ENCODE measurements around the gene TMEM117.
"Not testable (repeated sequence)": the region's sequence is repeated elsewhere in the genome, so short reads cannot be mapped to it uniquely, and the experiment has no call there.

The TMEM117 gene

DNA sequence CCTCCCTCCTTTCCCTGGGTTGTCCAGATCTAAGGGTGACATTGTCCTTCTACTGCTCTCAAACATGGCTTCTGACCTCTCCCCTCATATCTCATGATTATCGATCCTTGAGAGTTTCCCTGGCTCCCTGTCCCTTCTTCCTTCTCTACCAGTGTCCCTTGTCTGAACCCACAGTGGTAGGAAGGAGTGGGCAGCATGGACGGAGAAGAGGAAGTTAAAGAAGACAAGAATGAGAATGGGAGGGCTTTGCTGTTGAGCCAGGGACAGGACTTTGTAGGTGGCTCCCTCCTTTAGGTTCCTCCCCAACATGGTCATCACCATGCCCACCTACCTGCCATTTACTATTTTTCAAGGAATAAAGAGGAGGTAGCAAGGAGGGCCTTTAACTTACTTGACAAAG is 166.7 kb downstream of the TMEM117 start:
- H3K27ac ChIP-seq (ENCODE audit: low read depth, low read length), result no peak overlapping the region
- no peaks in the 10 kb centered on the region for H3K27me3 ChIP-seq (ENCODE audit: control insufficient read depth in 1 of 2, insufficient read depth in 2 of 2, low read length in 2 of 2)
- H3K36me3 ChIP-seq (ENCODE audit: insufficient read depth, low read length), result no peaks in the 10 kb centered on the region
- H3K9ac ChIP-seq (ENCODE audit: low read length), result no peak overlapping the region
- no peaks in the 10 kb centered on the region for H3K9me3 ChIP-seq (ENCODE audit: low read length)
- no peak overlapping the region for H3K4me3 ChIP-seq (ENCODE audit: low read depth in 1 of 2, low read length in 2 of 2)
- no peaks in the 10 kb centered on the region for H3K4me1 ChIP-seq (ENCODE audit: insufficient read depth, low read length)

- Histone ChIP-seq H3K9me3 (ENCODE audit: low read length) (no peaks in the 10 kb centered on the region), H3K4me3 (ENCODE audit: low read depth in 1 of 2, low read length in 2 of 2) (no peak overlapping the region), H3K27me3 (ENCODE audit: control insufficient read depth in 1 of 2, insufficient read depth in 2 of 2, low read length in 2 of 2) (no peaks in the 10 kb centered on the region), H3K4me1 (ENCODE audit: insufficient read depth, low read length) (no peaks in the 10 kb centered on the region), H3K27ac (ENCODE audit: low read depth, low read length) (no peak overlapping the region), H3K36me3 (ENCODE audit: insufficient read depth, low read length) (no peaks in the 10 kb centered on the region), H3K9ac (ENCODE audit: low read length) (no peak overlapping the region)
These were observed 167.8 kb downstream of the TMEM117 start for GRCh38 chr12:44003721-44004120.

GRCh38 chr12:44015333-44015941 is 179.6 kb downstream of the TMEM117 start:
- Histone ChIP-seq H3K9ac (ENCODE audit: low read length) (no peak overlapping the region), H3K27ac (ENCODE audit: low read depth, low read length) (no peak overlapping the region), H3K9me3 (ENCODE audit: low read length) (no peaks in the 10 kb centered on the region), H3K4me3 (ENCODE audit: low read depth in 1 of 2, low read length in 2 of 2) (no peak overlapping the region), H3K36me3 (ENCODE audit: insufficient read depth, low read length) (no peaks in the 10 kb centered on the region), H3K27me3 (ENCODE audit: control insufficient read depth in 1 of 2, insufficient read depth in 2 of 2, low read length in 2 of 2) (no peaks in the 10 kb centered on the region), H3K4me1 (ENCODE audit: insufficient read depth, low read length) (no peaks in the 10 kb centered on the region)

- no peaks in the 10 kb centered on the region for H3K4me1 ChIP-seq (ENCODE audit: insufficient read depth, low read length)
- H3K36me3 ChIP-seq (ENCODE audit: insufficient read depth, low read length), result no peaks in the 10 kb centered on the region
- no peak overlapping the region for H3K27ac ChIP-seq (ENCODE audit: low read depth, low read length)
- no peaks in the 10 kb centered on the region for H3K9me3 ChIP-seq (ENCODE audit: low read length)
- no peaks in the 10 kb centered on the region for H3K27me3 ChIP-seq (ENCODE audit: control insufficient read depth in 1 of 2, insufficient read depth in 2 of 2, low read length in 2 of 2)
- no peak overlapping the region for H3K4me3 ChIP-seq (ENCODE audit: low read depth in 1 of 2, low read length in 2 of 2)
- H3K9ac ChIP-seq (ENCODE audit: low read length), result no peak overlapping the region
These were observed 181.3 kb downstream of the TMEM117 start for GRCh38 chr12:44017216-44017615.

GRCh38 chr12:44019118-44019517 is 183.2 kb downstream of the TMEM117 start:
- no peaks in the 10 kb centered on the region for H3K36me3 ChIP-seq (ENCODE audit: insufficient read depth, low read length)
- no peaks in the 10 kb centered on the region for H3K27me3 ChIP-seq (ENCODE audit: control insufficient read depth in 1 of 2, insufficient read depth in 2 of 2, low read length in 2 of 2)
- no peak overlapping the region for H3K27ac ChIP-seq (ENCODE audit: low read depth, low read length)
- no peak overlapping the region for H3K4me3 ChIP-seq (ENCODE audit: low read depth in 1 of 2, low read length in 2 of 2)
- no peaks in the 10 kb centered on the region for H3K9me3 ChIP-seq (ENCODE audit: low read length)
- no peaks in the 10 kb centered on the region for H3K4me1 ChIP-seq (ENCODE audit: insufficient read depth, low read length)
- H3K9ac ChIP-seq (ENCODE audit: low read length), result no peak overlapping the region

DNA sequence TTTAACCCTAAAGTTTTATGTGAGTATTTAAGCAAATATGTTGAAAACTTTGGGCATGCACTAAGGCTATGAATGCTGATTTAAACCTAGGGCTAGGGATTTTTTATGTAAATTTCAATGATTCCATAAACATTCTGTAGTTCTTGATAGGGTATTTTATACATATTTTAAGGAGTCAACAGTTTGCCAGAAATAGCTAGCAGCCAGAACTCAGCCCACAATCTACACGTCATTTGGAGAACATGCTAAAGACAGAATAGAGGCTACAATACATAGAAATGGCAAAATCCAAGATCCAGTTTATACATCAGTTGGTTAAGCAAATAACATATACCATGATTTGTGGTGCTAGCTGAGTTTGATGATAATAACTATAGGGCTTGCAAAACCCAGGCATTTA is 184.7 kb downstream of the TMEM117 start:
- Histone ChIP-seq H3K27me3 (ENCODE audit: control insufficient read depth in 1 of 2, insufficient read depth in 2 of 2, low read length in 2 of 2) (no peaks in the 10 kb centered on the region), H3K9ac (ENCODE audit: low read length) (no peak overlapping the region), H3K36me3 (ENCODE audit: insufficient read depth, low read length) (no peaks in the 10 kb centered on the region), H3K4me3 (ENCODE audit: low read depth in 1 of 2, low read length in 2 of 2) (no peak overlapping the region), H3K9me3 (ENCODE audit: low read length) (no peaks in the 10 kb centered on the region), H3K27ac (ENCODE audit: low read depth, low read length) (no peak overlapping the region), H3K4me1 (ENCODE audit: insufficient read depth, low read length) (no peaks in the 10 kb centered on the region)

DNA sequence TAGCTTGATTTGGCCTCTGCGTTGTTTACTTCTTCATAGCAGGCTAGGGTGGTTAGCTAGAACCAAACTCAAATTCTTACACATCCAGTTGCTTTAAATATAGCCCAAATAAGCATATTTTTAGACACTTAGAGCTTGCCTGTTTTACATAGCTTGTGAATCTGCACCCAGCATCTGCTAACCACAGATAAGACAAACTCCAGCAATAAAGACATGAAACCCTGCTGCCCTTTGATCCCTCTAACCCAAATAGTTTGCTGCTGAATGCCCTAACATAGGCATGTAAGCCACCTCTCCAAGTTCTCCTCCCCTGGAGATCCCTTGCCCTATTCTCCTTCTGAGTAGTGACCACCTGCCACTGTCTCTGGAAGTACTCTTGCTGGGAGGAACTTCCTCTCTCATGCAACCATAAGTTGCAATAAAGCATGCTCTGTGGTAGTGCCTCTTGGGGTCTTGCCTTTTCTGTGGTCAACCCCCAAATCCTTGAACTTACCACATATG is 185.6 kb downstream of the TMEM117 start:
- Histone ChIP-seq H3K4me1 (ENCODE audit: insufficient read depth, low read length) (no peaks in the 10 kb centered on the region), H3K9me3 (ENCODE audit: low read length) (no peaks in the 10 kb centered on the region), H3K36me3 (ENCODE audit: insufficient read depth, low read length) (no peaks in the 10 kb centered on the region), H3K9ac (ENCODE audit: low read length) (no peak overlapping the region), H3K27me3 (ENCODE audit: control insufficient read depth in 1 of 2, insufficient read depth in 2 of 2, low read length in 2 of 2) (no peaks in the 10 kb centered on the region), H3K4me3 (ENCODE audit: low read depth in 1 of 2, low read length in 2 of 2) (no peak overlapping the region), H3K27ac (ENCODE audit: low read depth, low read length) (no peak overlapping the region)

DNA sequence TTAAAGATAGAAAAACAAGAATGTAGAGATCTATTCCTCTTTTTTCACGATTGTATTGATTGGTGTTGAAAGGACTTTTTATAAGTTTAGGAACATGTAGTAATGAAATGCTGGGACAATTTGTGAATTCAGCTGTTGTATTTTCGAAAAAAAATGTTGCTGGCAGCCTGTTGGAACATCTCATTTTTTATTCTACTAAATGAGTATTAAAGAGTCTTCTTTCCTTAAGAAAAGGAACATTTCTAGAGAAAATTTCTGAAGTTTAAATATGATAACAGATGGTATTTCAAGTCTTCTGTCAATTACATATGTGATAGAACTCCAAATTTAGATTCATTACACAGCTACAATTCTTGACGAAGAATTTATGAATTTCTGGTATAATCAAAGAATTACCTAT is 189.6 kb downstream of the TMEM117 start:
- no peak overlapping the region for H3K27ac ChIP-seq (ENCODE audit: low read depth, low read length)
- no peaks in the 10 kb centered on the region for H3K9me3 ChIP-seq (ENCODE audit: low read length)
- no peaks in the 10 kb centered on the region for H3K27me3 ChIP-seq (ENCODE audit: control insufficient read depth in 1 of 2, insufficient read depth in 2 of 2, low read length in 2 of 2)
- no peaks in the 10 kb centered on the region for H3K36me3 ChIP-seq (ENCODE audit: insufficient read depth, low read length)
- no peaks in the 10 kb centered on the region for H3K4me1 ChIP-seq (ENCODE audit: insufficient read depth, low read length)
- no peak overlapping the region for H3K4me3 ChIP-seq (ENCODE audit: low read depth in 1 of 2, low read length in 2 of 2)
- H3K9ac ChIP-seq (ENCODE audit: low read length), result no peak overlapping the region

GRCh38 chr12:44026046-44026445 is 190.2 kb downstream of the TMEM117 start:
- Histone ChIP-seq H3K36me3 (ENCODE audit: insufficient read depth, low read length) (no peaks in the 10 kb centered on the region), H3K4me1 (ENCODE audit: insufficient read depth, low read length) (no peaks in the 10 kb centered on the region), H3K27me3 (ENCODE audit: control insufficient read depth in 1 of 2, insufficient read depth in 2 of 2, low read length in 2 of 2) (no peaks in the 10 kb centered on the region), H3K27ac (ENCODE audit: low read depth, low read length) (no peak overlapping the region), H3K9me3 (ENCODE audit: low read length) (no peaks in the 10 kb centered on the region), H3K4me3 (ENCODE audit: low read depth in 1 of 2, low read length in 2 of 2) (no peak overlapping the region), H3K9ac (ENCODE audit: low read length) (no peak overlapping the region)

DNA sequence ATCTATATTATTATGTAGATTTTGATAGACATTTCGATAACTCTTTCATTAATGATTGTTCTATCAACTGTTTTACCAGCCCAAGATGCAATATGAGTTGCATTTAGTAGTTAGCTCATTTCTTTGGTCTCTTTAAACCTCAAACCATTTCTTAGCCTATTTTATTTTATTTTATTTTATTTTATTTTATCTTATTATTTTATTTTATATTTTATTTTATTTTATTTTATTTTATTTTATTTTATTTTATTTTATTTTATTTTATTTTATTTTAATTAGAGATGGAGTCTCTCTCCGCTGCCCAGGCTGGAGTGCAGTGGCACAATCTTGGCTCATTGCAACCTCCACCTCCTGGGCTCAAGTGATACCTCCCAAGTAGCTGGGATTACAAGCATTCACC is 191.0 kb downstream of the TMEM117 start:
- not testable (repeated sequence) for H3K9me3 ChIP-seq (ENCODE audit: low read length); H3K4me3 ChIP-seq (ENCODE audit: low read depth in 1 of 2, low read length in 2 of 2); H3K9ac ChIP-seq (ENCODE audit: low read length); H3K36me3 ChIP-seq (ENCODE audit: insufficient read depth, low read length); H3K4me1 ChIP-seq (ENCODE audit: insufficient read depth, low read length); H3K27ac ChIP-seq (ENCODE audit: low read depth, low read length); H3K27me3 ChIP-seq (ENCODE audit: control insufficient read depth in 1 of 2, insufficient read depth in 2 of 2, low read length in 2 of 2)

GRCh38 chr12:44029194-44029593 is 193.3 kb downstream of the TMEM117 start:
- H3K27ac ChIP-seq (ENCODE audit: low read depth, low read length), result no peak overlapping the region
- H3K27me3 ChIP-seq (ENCODE audit: control insufficient read depth in 1 of 2, insufficient read depth in 2 of 2, low read length in 2 of 2), result no peaks in the 10 kb centered on the region
- H3K4me3 ChIP-seq (ENCODE audit: low read depth in 1 of 2, low read length in 2 of 2), result no peak overlapping the region
- H3K9me3 ChIP-seq (ENCODE audit: low read length), result no peaks in the 10 kb centered on the region
- no peaks in the 10 kb centered on the region for H3K36me3 ChIP-seq (ENCODE audit: insufficient read depth, low read length)
- H3K9ac ChIP-seq (ENCODE audit: low read length), result no peak overlapping the region
- no peaks in the 10 kb centered on the region for H3K4me1 ChIP-seq (ENCODE audit: insufficient read depth, low read length)

GRCh38 chr12:44031472-44032185 is 195.7 kb downstream of the TMEM117 start:
- H3K9me3 ChIP-seq (ENCODE audit: low read length), result no peaks in the 10 kb centered on the region
- H3K27me3 ChIP-seq (ENCODE audit: control insufficient read depth in 1 of 2, insufficient read depth in 2 of 2, low read length in 2 of 2), result no peaks in the 10 kb centered on the region
- no peak overlapping the region for H3K27ac ChIP-seq (ENCODE audit: low read depth, low read length)
- no peaks in the 10 kb centered on the region for H3K4me1 ChIP-seq (ENCODE audit: insufficient read depth, low read length)
- H3K9ac ChIP-seq (ENCODE audit: low read length), result no peak overlapping the region
- no peak overlapping the region for H3K4me3 ChIP-seq (ENCODE audit: low read depth in 1 of 2, low read length in 2 of 2)
- H3K36me3 ChIP-seq (ENCODE audit: insufficient read depth, low read length), result no peaks in the 10 kb centered on the region
